ENCODE measurements around the gene TDRD9.

TDRD9 gene

DNA sequence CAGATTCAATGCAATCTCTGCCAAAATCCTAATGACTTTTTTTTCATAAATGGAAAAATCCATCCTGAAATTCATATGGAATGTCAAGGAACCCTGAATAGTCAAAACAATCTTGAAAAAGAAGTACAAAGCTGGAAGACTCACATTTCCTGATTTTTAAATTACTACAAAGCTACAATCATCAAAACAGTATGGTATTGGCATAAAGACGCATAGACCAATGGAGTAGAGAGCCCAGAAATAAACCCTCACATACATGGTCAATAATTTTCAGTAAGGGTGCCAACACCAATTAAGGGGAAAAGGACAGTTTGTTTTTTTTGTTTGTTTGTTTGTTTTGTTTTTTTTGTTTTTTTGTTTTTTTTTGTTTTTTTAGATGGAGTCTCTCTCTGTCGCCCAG lies 18.7 kb downstream of the TDRD9 start:
- no peak overlapping the region for H3K23ac ChIP-seq (ENCODE audit: low read length)
- H2BK5ac ChIP-seq (ENCODE audit: low read length), result no peak overlapping the region
- no peak overlapping the region for H3K4me2 ChIP-seq (ENCODE audit: low read length)
- no peak overlapping the region for H3K9ac ChIP-seq (ENCODE audit: low read length)
- no peaks in the 10 kb centered on the region for H3K79me2 ChIP-seq (ENCODE audit: control insufficient read depth, insufficient read depth, low read length)
- H3K79me1 ChIP-seq (ENCODE audit: low read length), result no peaks in the 10 kb centered on the region
- H4K8ac ChIP-seq (ENCODE audit: low read depth, low read length), result no peak overlapping the region
- WGBS (ENCODE audit: extremely low coverage, insufficient coverage, low lambda C conversion rate), result no CpG with 5 or more reads among the region's 2 CpGs
- no peak overlapping the region for H2BK15ac ChIP-seq (replicated peaks; ENCODE audit: low read depth)
- H2BK120ac ChIP-seq (ENCODE audit: low read depth, low read length), result no peak overlapping the region
- DNase-seq, result no peak
- H3K4ac ChIP-seq (ENCODE audit: low read depth, low read length), result no peak overlapping the region
- no peak overlapping the region for H3K56ac ChIP-seq (ENCODE audit: low read length)
- no peak overlapping the region for H4K5ac ChIP-seq (ENCODE audit: low read length)
- H3K18ac ChIP-seq (ENCODE audit: low read length), result no peak overlapping the region
- H3K36me3 ChIP-seq (ENCODE audit: control insufficient read depth, insufficient read depth, low read length), result no peaks in the 10 kb centered on the region
- no peak overlapping the region for H3K27ac ChIP-seq (ENCODE audit: low read depth, low read length)
- H2AK5ac ChIP-seq (ENCODE audit: low read length), result no peak overlapping the region
- H3K27me3 ChIP-seq (ENCODE audit: insufficient read depth, low read length, poor library complexity), result no peaks in the 10 kb centered on the region
- no peaks in the 10 kb centered on the region for H3K4me1 ChIP-seq (ENCODE audit: control insufficient read depth, low read depth, low read length)
- H3K4me3 ChIP-seq (ENCODE audit: low read length), result no peak overlapping the region

DNA sequence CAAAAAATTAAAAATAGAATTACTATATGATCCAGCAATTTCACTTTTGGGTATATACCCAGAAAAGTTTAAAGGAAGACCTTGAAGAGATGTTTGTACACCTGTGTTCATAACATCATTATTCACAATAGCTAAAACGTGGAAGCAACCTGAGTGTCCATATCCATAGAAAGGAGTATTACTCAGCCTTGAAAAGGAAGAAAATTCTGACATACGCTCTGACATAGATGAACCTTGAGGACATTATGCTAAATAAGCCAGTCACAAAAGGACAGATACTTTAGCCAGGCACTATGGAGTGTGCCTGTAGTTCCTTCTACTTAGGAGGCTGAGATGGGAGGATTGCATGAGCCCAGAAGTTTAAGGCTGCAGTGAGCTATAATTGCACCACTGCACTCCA lies 20.2 kb downstream of the TDRD9 start:
- Histone ChIP-seq H3K4me2 (ENCODE audit: low read length) (no peak overlapping the region), H2BK15ac (replicated peaks; ENCODE audit: low read depth) (no peak overlapping the region), H3K79me1 (ENCODE audit: low read length) (no peaks in the 10 kb centered on the region), H2BK5ac (ENCODE audit: low read length) (no peak overlapping the region), H4K8ac (ENCODE audit: low read depth, low read length) (no peak overlapping the region), H3K4me1 (ENCODE audit: control insufficient read depth, low read depth, low read length) (no peaks in the 10 kb centered on the region), H3K18ac (ENCODE audit: low read length) (no peak overlapping the region), H3K56ac (ENCODE audit: low read length) (no peak overlapping the region), H3K36me3 (ENCODE audit: control insufficient read depth, insufficient read depth, low read length) (no peaks in the 10 kb centered on the region), H2BK120ac (ENCODE audit: low read depth, low read length) (no peak overlapping the region), H2AK5ac (ENCODE audit: low read length) (no peak overlapping the region), H3K9ac (ENCODE audit: low read length) (no peak overlapping the region), H3K23ac (ENCODE audit: low read length) (no peak overlapping the region), H3K27me3 (ENCODE audit: insufficient read depth, low read length, poor library complexity) (no peaks in the 10 kb centered on the region), H4K5ac (ENCODE audit: low read length) (no peak overlapping the region), H3K79me2 (ENCODE audit: control insufficient read depth, insufficient read depth, low read length) (no peaks in the 10 kb centered on the region), H3K27ac (ENCODE audit: low read depth, low read length) (no peak overlapping the region), H3K4ac (ENCODE audit: low read depth, low read length) (no peak overlapping the region), H3K4me3 (ENCODE audit: low read length) (no peak overlapping the region)
- no CpG with 5 or more reads among the region's 2 CpGs for WGBS (ENCODE audit: extremely low coverage, insufficient coverage, low lambda C conversion rate)
- no peak for DNase-seq

DNA sequence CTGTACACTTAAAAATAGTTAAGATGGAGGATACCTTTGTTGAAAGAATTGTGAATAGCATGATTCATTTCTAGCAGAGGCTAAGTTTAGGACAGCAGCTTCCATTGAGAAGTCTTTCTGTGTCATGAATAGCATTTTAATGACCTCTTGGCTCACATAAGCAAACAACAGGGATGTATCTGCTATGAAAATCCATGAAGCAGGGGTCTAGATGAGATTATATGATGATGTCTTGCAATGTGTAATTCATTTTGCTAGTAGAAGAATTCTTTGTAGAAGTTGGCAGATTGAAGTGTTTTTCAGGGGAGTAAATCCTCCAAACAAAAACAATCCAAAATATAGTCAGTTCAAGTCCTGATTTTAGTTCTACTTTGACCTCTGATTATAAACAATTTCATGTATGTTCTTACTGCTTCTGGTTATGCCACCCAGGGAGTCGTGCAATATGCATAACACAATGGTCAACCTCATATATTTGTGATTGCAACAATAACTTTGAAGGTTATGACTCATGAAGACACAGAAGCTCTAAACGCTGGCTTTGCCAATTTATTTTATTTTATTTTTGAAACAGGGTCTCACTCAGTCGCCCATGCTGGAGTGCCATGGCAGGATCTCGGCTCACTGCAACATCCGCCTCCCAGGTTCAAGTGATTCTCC lies 21.0 kb downstream of the TDRD9 start:
- H3K27me3 ChIP-seq (ENCODE audit: insufficient read depth, low read length, poor library complexity), result no peaks in the 10 kb centered on the region
- H3K23ac ChIP-seq (ENCODE audit: low read length), result no peak overlapping the region
- H2BK120ac ChIP-seq (ENCODE audit: low read depth, low read length), result no peak overlapping the region
- no peak overlapping the region for H2BK5ac ChIP-seq (ENCODE audit: low read length)
- H3K27ac ChIP-seq (ENCODE audit: low read depth, low read length), result no peak overlapping the region
- no peak overlapping the region for H4K5ac ChIP-seq (ENCODE audit: low read length)
- H2BK15ac ChIP-seq (replicated peaks; ENCODE audit: low read depth), result no peak overlapping the region
- no peak overlapping the region for H3K9ac ChIP-seq (ENCODE audit: low read length)
- H4K8ac ChIP-seq (ENCODE audit: low read depth, low read length), result no peak overlapping the region
- no peak overlapping the region for H3K4ac ChIP-seq (ENCODE audit: low read depth, low read length)
- no CpG with 5 or more reads among the region's 5 CpGs for WGBS (ENCODE audit: extremely low coverage, insufficient coverage, low lambda C conversion rate)
- H3K36me3 ChIP-seq (ENCODE audit: control insufficient read depth, insufficient read depth, low read length), result no peaks in the 10 kb centered on the region
- no peak overlapping the region for H3K18ac ChIP-seq (ENCODE audit: low read length)
- no peaks in the 10 kb centered on the region for H3K79me1 ChIP-seq (ENCODE audit: low read length)
- H3K4me1 ChIP-seq (ENCODE audit: control insufficient read depth, low read depth, low read length), result no peaks in the 10 kb centered on the region
- no peak for DNase-seq
- no peak overlapping the region for H3K4me3 ChIP-seq (ENCODE audit: low read length)
- no peak overlapping the region for H3K4me2 ChIP-seq (ENCODE audit: low read length)
- no peak overlapping the region for H2AK5ac ChIP-seq (ENCODE audit: low read length)
- no peaks in the 10 kb centered on the region for H3K79me2 ChIP-seq (ENCODE audit: control insufficient read depth, insufficient read depth, low read length)
- H3K56ac ChIP-seq (ENCODE audit: low read length), result no peak overlapping the region

DNA sequence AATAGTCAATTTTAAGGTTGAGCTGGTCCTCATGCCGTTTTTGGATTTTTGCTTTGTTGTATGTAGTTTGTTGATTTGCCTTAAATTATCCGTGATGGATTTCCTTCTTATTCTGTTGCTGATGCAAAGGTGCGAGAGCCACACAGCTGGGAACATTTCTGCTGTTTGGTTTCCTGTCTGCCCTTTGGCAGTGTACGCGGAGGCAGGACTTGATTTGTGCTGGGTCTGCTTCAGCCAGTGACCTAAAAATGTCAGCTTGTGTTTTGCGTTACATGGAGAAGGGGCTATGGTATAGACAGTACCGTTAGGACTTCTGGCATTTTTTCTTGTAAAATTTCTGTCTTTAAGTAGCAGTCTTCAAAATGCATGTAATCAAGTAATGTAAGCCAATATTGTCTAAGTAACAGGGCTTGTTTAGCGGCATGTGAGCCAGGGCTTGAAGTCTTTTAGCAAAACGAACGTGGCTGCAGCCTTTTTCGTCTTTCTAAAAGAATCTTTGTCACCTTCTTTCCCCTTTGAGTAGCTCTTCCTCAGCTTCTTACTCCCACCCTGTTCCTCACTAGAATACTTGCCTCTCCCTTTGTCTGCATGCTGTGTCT lies 32.3 kb downstream of the TDRD9 start:
- no CpG with 5 or more reads among the region's 11 CpGs for WGBS (ENCODE audit: extremely low coverage, insufficient coverage, low lambda C conversion rate)

DNA sequence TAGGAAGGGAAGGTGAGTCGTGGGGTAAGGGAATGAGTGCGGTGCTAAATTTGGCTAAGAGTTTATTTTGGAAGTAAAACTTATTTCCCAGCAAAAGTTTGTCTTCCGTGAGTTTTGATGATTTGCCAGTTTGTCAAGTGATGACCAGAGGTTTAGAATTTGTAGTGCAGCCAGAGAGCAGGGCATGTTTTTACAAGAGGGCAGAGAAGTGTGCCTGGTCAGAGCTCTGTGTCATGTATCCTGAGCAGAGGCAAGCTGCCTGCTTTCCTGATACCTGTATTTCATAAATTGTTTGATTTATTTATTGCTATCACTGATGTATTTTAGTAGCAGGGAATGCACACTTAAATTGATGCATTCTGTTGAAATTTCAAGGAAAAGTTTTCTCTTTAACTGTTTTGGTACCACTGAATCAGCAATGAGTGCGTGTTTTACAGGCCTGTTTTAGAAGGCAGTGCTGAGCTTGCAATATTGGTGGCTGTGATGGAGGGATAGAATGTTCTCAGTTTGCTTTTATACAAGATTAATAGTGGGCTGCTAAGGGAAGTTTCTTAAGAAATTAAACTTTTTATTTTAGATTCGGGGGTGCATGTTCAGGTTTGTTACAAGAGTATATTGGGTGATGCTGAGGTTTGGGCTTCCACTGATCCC lies 33.8 kb downstream of the TDRD9 start:
- Histone ChIP-seq H2BK5ac (ENCODE audit: low read length) (no peak overlapping the region), H3K36me3 (ENCODE audit: control insufficient read depth, insufficient read depth, low read length) (no peaks in the 10 kb centered on the region), H3K56ac (ENCODE audit: low read length) (no peak overlapping the region), H2BK15ac (replicated peaks; ENCODE audit: low read depth) (no peak overlapping the region), H3K9ac (ENCODE audit: low read length) (no peak overlapping the region), H3K79me2 (ENCODE audit: control insufficient read depth, insufficient read depth, low read length) (no peaks in the 10 kb centered on the region), H3K4me3 (ENCODE audit: low read length) (no peak overlapping the region), H3K4me1 (ENCODE audit: control insufficient read depth, low read depth, low read length) (no peaks in the 10 kb centered on the region), H3K18ac (ENCODE audit: low read length) (no peak overlapping the region), H3K27me3 (ENCODE audit: insufficient read depth, low read length, poor library complexity) (no peaks in the 10 kb centered on the region), H2BK120ac (ENCODE audit: low read depth, low read length) (no peak overlapping the region), H3K27ac (ENCODE audit: low read depth, low read length) (no peak overlapping the region), H4K5ac (ENCODE audit: low read length) (no peak overlapping the region), H3K4me2 (ENCODE audit: low read length) (no peak overlapping the region), H3K4ac (ENCODE audit: low read depth, low read length) (no peak overlapping the region), H4K8ac (ENCODE audit: low read depth, low read length) (no peak overlapping the region), H3K23ac (ENCODE audit: low read length) (no peak overlapping the region), H2AK5ac (ENCODE audit: low read length) (no peak overlapping the region), H3K79me1 (ENCODE audit: low read length) (no peaks in the 10 kb centered on the region)
- DNase-seq, result no peak
- whole genome bisulfite sequencing (ENCODE audit: extremely low coverage, insufficient coverage, low lambda C conversion rate), result no CpG with 5 or more reads among the region's 5 CpGs

More for the DNA sequence above, 32.3 kb downstream of the TDRD9 start:
- H2BK120ac ChIP-seq (ENCODE audit: low read depth, low read length), result no peak overlapping the region
- H3K9ac ChIP-seq (ENCODE audit: low read length), result no peak overlapping the region
- no peak overlapping the region for H3K56ac ChIP-seq (ENCODE audit: low read length)
- no peak overlapping the region for H3K4ac ChIP-seq (ENCODE audit: low read depth, low read length)
- H3K27ac ChIP-seq (ENCODE audit: low read depth, low read length), result no peak overlapping the region
- H4K5ac ChIP-seq (ENCODE audit: low read length), result no peak overlapping the region
- H3K79me2 ChIP-seq (ENCODE audit: control insufficient read depth, insufficient read depth, low read length), result no peaks in the 10 kb centered on the region
- H2BK15ac ChIP-seq (replicated peaks; ENCODE audit: low read depth), result no peak overlapping the region
- DNase-seq, result no peak
- H3K79me1 ChIP-seq (ENCODE audit: low read length), result no peaks in the 10 kb centered on the region
- peak overlapping the region; percentile 89 for H3K23ac ChIP-seq (ENCODE audit: low read length)
- no peaks in the 10 kb centered on the region for H3K4me1 ChIP-seq (ENCODE audit: control insufficient read depth, low read depth, low read length)
- no peak overlapping the region for H4K8ac ChIP-seq (ENCODE audit: low read depth, low read length)
- H3K27me3 ChIP-seq (ENCODE audit: insufficient read depth, low read length, poor library complexity), result no peaks in the 10 kb centered on the region
- H3K18ac ChIP-seq (ENCODE audit: low read length), result no peak overlapping the region
- H2BK5ac ChIP-seq (ENCODE audit: low read length), result no peak overlapping the region
- no peak overlapping the region for H3K4me2 ChIP-seq (ENCODE audit: low read length)
- H3K36me3 ChIP-seq (ENCODE audit: control insufficient read depth, insufficient read depth, low read length), result no peaks in the 10 kb centered on the region
- H2AK5ac ChIP-seq (ENCODE audit: low read length), result no peak overlapping the region
- no peak overlapping the region for H3K4me3 ChIP-seq (ENCODE audit: low read length)
